GM13976 (cell line): ENCODE data around the gene RNF224.
"Not testable (repeated sequence)": the region's sequence is repeated elsewhere in the genome, so short reads cannot be mapped to it uniquely, and the experiment has no call there.

Source experiments
- DNase-seq: peaks from one replicate; pipeline ENCODE4 v3.0.0; 2012; ENCODE audit warnings: low spot score
- CTCF ChIP-seq: IDR thresholded peaks from 2 replicates; pipeline ENCODE4 v1.5.1; 2012; ENCODE audit warnings: borderline replicate concordance, mild to moderate bottlenecking; ENCODE audit not compliant: insufficient read depth; ENCODE audit errors: extremely low read depth, missing control alignments, control extremely low read depth
- in situ Hi-C: fragments of 300-500 bp; cut with MboI; formaldehyde crosslinking; loops from one replicate; pipeline ENCODE4 v1.12.0; 2022; ENCODE audit warnings: low sequenced_read_pairs, mixed read lengths, inconsistent platforms; ENCODE audit not compliant: unreplicated experiment

Gene RNF224

DNA sequence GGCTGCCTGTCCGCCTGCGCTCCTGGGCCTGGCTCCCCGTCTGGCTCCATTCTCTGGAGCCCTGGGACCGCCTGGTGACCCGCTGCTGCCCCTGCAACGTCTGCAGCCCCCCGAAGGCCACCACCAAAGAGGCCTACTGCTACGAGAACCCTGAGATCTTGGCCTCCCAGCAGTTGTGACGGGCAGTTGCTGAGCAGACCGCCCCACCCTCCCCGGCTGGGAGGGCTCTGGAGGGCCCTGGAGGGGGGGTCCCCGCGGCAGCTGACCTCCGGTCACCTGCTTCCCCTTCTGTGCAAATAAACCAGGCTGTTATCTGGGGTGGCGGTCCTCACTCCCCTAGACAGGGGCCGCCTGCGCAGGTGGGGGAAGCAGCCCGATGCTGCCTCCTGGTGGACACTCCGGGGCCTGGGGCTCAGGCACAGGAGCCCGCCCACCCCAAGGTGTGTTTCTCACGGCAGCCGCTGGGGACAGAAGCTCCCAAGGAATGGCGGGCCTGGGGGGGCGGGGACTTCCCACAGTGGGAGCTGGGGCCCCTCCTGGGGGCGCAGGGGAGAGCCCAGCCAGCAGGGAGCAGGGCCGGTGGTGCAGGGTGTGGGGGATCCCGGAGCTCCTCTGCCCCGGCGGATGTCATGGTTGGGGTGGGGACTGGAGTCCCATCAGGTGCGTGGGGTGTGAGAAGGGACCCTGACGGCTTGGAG is 9.1 kb downstream of the RNF224 start:
- in situ Hi-C loops, result no loop called here
- peak; percentile 97 for DNase-seq
- TF ChIP-seq CTCF, result peak; percentile 100

GRCh38 chr9:137236936-137237421 is 9.7 kb downstream of the RNF224 start:
- TF ChIP-seq CTCF, result no peak
- no peak for DNase-seq
- in situ Hi-C loops, result no loop called here

DNA sequence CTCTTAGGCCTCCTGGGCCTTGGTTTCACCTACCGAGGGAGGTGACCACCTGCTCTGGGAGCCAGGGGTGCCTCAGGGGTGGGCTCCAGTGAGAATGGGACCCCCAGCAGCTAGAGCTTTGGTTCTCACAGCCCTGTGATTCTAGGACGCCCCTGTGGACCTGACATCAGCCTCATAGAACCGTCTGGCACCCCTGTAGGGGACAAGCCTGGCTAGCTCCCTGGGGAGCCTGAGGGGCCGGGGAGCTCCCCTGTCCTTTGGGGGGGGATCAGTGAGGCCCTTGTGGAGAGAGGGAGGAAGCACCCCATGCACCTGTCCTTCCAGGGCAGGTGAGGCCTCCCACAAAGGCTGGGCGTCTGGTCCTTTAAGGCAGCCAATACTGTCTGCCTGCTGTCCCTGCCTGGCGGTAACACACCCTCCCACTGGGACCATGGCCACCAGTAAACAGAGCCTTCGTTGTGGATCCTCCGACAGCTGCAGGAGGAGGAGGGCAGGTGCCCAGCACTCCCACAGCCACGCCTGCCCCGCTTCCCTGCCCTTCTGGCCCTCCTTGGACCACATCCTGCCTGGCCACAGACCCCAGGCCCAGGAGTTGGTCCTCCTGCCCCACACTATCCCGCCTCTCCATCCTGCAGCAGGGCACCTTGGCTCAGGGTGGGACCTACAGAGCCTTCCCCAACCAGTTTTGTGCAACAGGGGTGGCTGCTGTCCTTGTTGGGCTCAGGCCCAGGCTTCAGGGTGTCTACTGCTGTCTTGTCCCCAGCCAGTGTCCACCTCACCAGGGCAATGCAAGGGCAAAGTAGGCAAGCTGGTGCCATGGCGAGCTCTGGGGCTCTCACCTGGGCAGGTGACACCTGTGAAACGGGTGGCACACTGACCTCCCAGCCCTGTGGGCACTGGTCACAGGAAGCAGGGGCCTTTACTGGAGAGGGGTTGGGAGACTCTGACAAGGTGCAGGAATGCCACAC is 10.7 kb downstream of the RNF224 start:
- in situ Hi-C loops, result no loop called here
- no peak for TF ChIP-seq CTCF
- no peak for DNase-seq

DNA sequence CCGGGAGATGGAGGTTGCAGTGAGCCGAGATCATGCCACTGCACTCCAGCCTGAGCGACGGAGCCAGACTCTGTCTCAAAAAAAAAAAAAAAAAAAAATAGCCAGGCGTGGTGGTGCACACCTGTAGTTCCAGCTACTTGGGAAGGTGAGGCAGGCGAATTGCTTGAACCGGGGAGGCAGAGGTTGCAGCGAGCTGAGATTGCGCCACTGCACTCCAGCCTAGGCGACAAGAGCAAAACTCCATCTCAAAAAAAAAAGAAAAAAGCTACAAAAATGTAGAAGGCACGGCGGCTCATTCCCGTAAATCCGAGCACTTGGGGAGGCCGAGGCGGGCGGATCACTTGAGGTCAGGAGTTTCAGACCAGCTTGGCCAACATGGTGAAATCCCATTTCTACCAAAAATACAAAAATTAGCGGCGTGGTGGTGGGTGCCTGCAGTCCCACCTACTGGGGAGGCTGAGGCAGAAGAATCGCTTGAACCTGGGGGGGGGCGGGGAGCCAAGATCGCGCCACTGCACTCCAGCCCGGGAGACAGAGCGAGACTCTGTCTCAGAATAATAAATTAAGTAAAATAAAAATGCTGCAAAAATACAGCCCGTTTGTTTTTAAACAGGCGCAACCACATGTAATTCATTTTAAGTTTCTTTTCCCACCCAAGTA is 12.4 kb downstream of the RNF224 start:
- in situ Hi-C loops, result not testable (repeated sequence)

GRCh38 chr9:137240318-137240840 is 13.1 kb downstream of the RNF224 start:
- in situ Hi-C loops, result no loop called here

More for the DNA sequence above, 12.4 kb downstream of the RNF224 start:
- not testable (repeated sequence) for DNase-seq

GRCh38 chr9:137240841-137241489 is 13.7 kb downstream of the RNF224 start, which contains the start of gene TUBB4B:
TUBB4B (plus strand) TSS chr9:137241287; CDS start chr9:137241361, 74 bp downstream.
- DNase-seq, result peak; percentile 99
- in situ Hi-C loops, result no loop called here
- no peak for TF ChIP-seq CTCF

More at GRCh38 chr9:137240318-137240840, 13.1 kb downstream of the RNF224 start:
- no peak for TF ChIP-seq CTCF
- peak; percentile 75 for DNase-seq
